ENCODE data around the gene MRPL32.

DNA sequence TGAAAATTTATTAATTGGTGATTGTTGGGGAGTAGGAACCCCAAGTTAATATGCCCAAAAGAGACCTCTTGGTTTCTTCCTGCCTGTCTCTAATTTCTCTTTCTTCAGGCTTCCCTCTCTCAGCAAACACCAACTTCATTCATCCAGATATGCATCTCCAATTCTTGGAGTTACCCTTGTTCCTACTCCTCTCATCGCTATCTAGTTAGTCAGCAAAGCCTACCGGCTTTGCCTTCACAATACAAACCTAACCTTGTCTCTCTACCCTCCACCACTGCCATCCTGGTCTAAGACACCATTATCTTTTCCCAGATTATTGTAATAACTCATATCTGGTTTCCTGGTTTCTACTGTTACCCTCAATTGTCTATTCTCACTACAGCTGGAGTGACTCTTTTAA lies 47.9 kb downstream of the MRPL32 start:
- TF ChIP-seq, protein P1, sequence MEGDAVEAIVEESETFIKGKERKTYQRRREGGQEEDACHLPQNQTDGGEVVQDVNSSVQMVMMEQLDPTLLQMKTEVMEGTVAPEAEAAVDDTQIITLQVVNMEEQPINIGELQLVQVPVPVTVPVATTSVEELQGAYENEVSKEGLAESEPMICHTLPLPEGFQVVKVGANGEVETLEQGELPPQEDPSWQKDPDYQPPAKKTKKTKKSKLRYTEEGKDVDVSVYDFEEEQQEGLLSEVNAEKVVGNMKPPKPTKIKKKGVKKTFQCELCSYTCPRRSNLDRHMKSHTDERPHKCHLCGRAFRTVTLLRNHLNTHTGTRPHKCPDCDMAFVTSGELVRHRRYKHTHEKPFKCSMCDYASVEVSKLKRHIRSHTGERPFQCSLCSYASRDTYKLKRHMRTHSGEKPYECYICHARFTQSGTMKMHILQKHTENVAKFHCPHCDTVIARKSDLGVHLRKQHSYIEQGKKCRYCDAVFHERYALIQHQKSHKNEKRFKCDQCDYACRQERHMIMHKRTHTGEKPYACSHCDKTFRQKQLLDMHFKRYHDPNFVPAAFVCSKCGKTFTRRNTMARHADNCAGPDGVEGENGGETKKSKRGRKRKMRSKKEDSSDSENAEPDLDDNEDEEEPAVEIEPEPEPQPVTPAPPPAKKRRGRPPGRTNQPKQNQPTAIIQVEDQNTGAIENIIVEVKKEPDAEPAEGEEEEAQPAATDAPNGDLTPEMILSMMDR (IDR thresholded peaks at IDR 0.05), result no peak
- no peak for TF ChIP-seq POLR2A (IDR thresholded peaks at IDR 0.05)

Data from body of pancreas (tissue), 4 donors.